GM23338 (cell line): Measurements from ENCODE around the gene GRIK1. TPM values are rescaled to one million over a fixed set of nuclear protein-coding genes. Genes with fewer than 3 reads are reported as not detected.

ENCODE experiments used
- ATAC-seq: fragments of 200-7000 bp; cut with Tn5 transposase; 3 replicates; pipeline ENCODE4 v1.9.1; 2020
- DNase-seq: peaks from one replicate; pipeline ENCODE4 v3.0.0-alpha.2; 2015; ENCODE audit warnings: low spot score
- H2AFZ ChIP-seq: fragments of 200-600 bp; sonication (generic); 2 replicates; pipeline ENCODE4 v1.8.0; 2016; ENCODE audit warnings: antibody characterized with exemption, mild to moderate bottlenecking, moderate library complexity
- H3F3A ChIP-seq: fragments of 200-600 bp; sonication (generic); replicated peaks from 2 replicates; pipeline ENCODE4 v1.8.0; 2017; ENCODE audit warnings: antibody characterized with exemption, mixed run types, low read depth
- H3K27ac ChIP-seq: fragments of 200-600 bp; sonication (generic); 2 replicates; pipeline ENCODE4 v1.6.1; 2016; ENCODE audit warnings: low read depth
- H3K27me3 ChIP-seq: fragments of 200-600 bp; sonication (generic); 2 replicates; pipeline ENCODE4 v1.8.0; 2016; ENCODE audit warnings: mild to moderate bottlenecking, mixed run types, moderate library complexity; ENCODE audit not compliant: insufficient read depth
- H3K36me3 ChIP-seq: fragments of 200-600 bp; sonication (generic); 2 replicates; pipeline ENCODE4 v1.8.0; 2016; ENCODE audit warnings: mild to moderate bottlenecking; ENCODE audit not compliant: insufficient read depth
- H3K4me1 ChIP-seq: fragments of 200-600 bp; sonication (generic); 2 replicates; pipeline ENCODE4 v1.8.0; 2016; ENCODE audit warnings: mild to moderate bottlenecking, moderate library complexity; ENCODE audit not compliant: insufficient read depth
- H3K4me2 ChIP-seq: fragments of 200-600 bp; sonication (generic); 2 replicates; pipeline ENCODE4 v1.7.1; 2017; ENCODE audit warnings: mixed run types
- H3K4me3 ChIP-seq: fragments of 200-600 bp; sonication (generic); 2 replicates; pipeline ENCODE4 v1.6.1; 2016; ENCODE audit warnings: mixed run types
- H3K79me2 ChIP-seq: fragments of 200-600 bp; sonication (generic); replicated peaks from 2 replicates; pipeline ENCODE4 v1.8.0; 2017; ENCODE audit warnings: mild to moderate bottlenecking; ENCODE audit not compliant: insufficient read depth
- H3K9me2 ChIP-seq: fragments of 200-600 bp; sonication (generic); 2 replicates; pipeline ENCODE4 v1.8.0; 2017; ENCODE audit not compliant: insufficient read depth
- H4K20me1 ChIP-seq: fragments of 200-600 bp; sonication (generic); replicated peaks from 2 replicates; pipeline ENCODE4 v1.8.0; 2017; ENCODE audit warnings: mild to moderate bottlenecking; ENCODE audit not compliant: insufficient read depth
- H3K27ac Mint-ChIP-seq: 2 replicates; pipeline ENCODE4 v1.8.0; 2020; ENCODE audit warnings: inconsistent platforms, mild to moderate bottlenecking, moderate library complexity, mixed read lengths
- H3K27me3 Mint-ChIP-seq: 3 replicates; pipeline ENCODE4 v1.8.0; 2022; ENCODE audit warnings: low read depth, mild to moderate bottlenecking, moderate library complexity, mixed read lengths, inconsistent platforms; ENCODE audit not compliant: insufficient read depth, poor library complexity
- H3K36me3 Mint-ChIP-seq: 3 replicates; pipeline ENCODE4 v1.8.0; 2021; ENCODE audit warnings: low read depth, mild to moderate bottlenecking, inconsistent platforms, moderate library complexity, mixed read lengths
- H3K4me1 Mint-ChIP-seq: 3 replicates; pipeline ENCODE4 v1.8.0; 2020; ENCODE audit warnings: mild to moderate bottlenecking, inconsistent platforms, mixed read lengths
- H3K4me3 Mint-ChIP-seq: 3 replicates; pipeline ENCODE4 v1.8.0; 2021; ENCODE audit warnings: moderate library complexity, mild to moderate bottlenecking, inconsistent platforms, mixed read lengths
- H3K9me3 Mint-ChIP-seq: 3 replicates; pipeline ENCODE4 v1.8.0; 2020; ENCODE audit warnings: moderate library complexity, mild to moderate bottlenecking, inconsistent platforms, mixed read lengths
- CTCF ChIP-seq, 2 experiments: fragments of 200-600 bp in 1 of 2; sonication (generic) in 1 of 2; conservative IDR thresholded peaks; 2 replicates each; pipeline versions ENCODE4 v1.5.1 to v1.6.1; 2016 to 2017; ENCODE audit warnings: antibody characterized with exemption in 2 of 2, low read depth in 2 of 2, mild to moderate bottlenecking in 2 of 2, moderate library complexity in 1 of 2
- EZH2phosphoT487 ChIP-seq: fragments of 200-600 bp; sonication (generic); IDR thresholded peaks from one replicate; pipeline ENCODE4 v1.8.1; 2018; ENCODE audit warnings: antibody characterized with exemption; ENCODE audit not compliant: unreplicated experiment
- NANOG ChIP-seq: IDR thresholded peaks from 2 replicates; pipeline ENCODE4 v1.6.1; 2016; ENCODE audit warnings: antibody characterized with exemption, borderline replicate concordance
- ZNF114 ChIP-seq: fragments of 250-450 bp; sonication (Bioruptor Pico); IDR thresholded peaks from 2 replicates; pipeline ENCODE4 v1.5.0; 2020; ENCODE audit warnings: mild to moderate bottlenecking, moderate library complexity
- polyA plus RNA-seq: library from polyadenylated mRNA; unstranded; fragments of >200 nt; fragmentation: Nextera tagmentation; extraction: Ambion mirVana; gene quantifications from 2 replicates; pipeline ENCODE4 v1.2.1, GENCODE V29; 2016
- total RNA-seq: library from RNA; depleted of rRNA; stranded (reverse); fragments of >200 nt; shearing (Covaris generic); gene quantifications from 2 replicates; pipeline ENCODE4 v1.2.3, GENCODE V29; 2014
- TF ChIP-seq, protein P1 (sequence below): fragments of 250-450 bp; sonication (Bioruptor Pico); IDR thresholded peaks from 2 replicates; pipeline ENCODE4 v1.5.0; 2020; ENCODE audit warnings: mild to moderate bottlenecking, moderate library complexity
- TF ChIP-seq, protein P2 (sequence below): IDR thresholded peaks from 2 replicates; pipeline ENCODE4 v1.6.1; 2016; ENCODE audit warnings: antibody characterized with exemption

The GRIK1 gene
- total and polyA plus RNA-seq, 2 experiments from 2014 or later = 0.18 to 0.42 TPM

GRCh38 chr21:29691616-29692491, 247.9 kb downstream of the GRIK1 start (continued):
- TF ChIP-seq, protein P1, sequence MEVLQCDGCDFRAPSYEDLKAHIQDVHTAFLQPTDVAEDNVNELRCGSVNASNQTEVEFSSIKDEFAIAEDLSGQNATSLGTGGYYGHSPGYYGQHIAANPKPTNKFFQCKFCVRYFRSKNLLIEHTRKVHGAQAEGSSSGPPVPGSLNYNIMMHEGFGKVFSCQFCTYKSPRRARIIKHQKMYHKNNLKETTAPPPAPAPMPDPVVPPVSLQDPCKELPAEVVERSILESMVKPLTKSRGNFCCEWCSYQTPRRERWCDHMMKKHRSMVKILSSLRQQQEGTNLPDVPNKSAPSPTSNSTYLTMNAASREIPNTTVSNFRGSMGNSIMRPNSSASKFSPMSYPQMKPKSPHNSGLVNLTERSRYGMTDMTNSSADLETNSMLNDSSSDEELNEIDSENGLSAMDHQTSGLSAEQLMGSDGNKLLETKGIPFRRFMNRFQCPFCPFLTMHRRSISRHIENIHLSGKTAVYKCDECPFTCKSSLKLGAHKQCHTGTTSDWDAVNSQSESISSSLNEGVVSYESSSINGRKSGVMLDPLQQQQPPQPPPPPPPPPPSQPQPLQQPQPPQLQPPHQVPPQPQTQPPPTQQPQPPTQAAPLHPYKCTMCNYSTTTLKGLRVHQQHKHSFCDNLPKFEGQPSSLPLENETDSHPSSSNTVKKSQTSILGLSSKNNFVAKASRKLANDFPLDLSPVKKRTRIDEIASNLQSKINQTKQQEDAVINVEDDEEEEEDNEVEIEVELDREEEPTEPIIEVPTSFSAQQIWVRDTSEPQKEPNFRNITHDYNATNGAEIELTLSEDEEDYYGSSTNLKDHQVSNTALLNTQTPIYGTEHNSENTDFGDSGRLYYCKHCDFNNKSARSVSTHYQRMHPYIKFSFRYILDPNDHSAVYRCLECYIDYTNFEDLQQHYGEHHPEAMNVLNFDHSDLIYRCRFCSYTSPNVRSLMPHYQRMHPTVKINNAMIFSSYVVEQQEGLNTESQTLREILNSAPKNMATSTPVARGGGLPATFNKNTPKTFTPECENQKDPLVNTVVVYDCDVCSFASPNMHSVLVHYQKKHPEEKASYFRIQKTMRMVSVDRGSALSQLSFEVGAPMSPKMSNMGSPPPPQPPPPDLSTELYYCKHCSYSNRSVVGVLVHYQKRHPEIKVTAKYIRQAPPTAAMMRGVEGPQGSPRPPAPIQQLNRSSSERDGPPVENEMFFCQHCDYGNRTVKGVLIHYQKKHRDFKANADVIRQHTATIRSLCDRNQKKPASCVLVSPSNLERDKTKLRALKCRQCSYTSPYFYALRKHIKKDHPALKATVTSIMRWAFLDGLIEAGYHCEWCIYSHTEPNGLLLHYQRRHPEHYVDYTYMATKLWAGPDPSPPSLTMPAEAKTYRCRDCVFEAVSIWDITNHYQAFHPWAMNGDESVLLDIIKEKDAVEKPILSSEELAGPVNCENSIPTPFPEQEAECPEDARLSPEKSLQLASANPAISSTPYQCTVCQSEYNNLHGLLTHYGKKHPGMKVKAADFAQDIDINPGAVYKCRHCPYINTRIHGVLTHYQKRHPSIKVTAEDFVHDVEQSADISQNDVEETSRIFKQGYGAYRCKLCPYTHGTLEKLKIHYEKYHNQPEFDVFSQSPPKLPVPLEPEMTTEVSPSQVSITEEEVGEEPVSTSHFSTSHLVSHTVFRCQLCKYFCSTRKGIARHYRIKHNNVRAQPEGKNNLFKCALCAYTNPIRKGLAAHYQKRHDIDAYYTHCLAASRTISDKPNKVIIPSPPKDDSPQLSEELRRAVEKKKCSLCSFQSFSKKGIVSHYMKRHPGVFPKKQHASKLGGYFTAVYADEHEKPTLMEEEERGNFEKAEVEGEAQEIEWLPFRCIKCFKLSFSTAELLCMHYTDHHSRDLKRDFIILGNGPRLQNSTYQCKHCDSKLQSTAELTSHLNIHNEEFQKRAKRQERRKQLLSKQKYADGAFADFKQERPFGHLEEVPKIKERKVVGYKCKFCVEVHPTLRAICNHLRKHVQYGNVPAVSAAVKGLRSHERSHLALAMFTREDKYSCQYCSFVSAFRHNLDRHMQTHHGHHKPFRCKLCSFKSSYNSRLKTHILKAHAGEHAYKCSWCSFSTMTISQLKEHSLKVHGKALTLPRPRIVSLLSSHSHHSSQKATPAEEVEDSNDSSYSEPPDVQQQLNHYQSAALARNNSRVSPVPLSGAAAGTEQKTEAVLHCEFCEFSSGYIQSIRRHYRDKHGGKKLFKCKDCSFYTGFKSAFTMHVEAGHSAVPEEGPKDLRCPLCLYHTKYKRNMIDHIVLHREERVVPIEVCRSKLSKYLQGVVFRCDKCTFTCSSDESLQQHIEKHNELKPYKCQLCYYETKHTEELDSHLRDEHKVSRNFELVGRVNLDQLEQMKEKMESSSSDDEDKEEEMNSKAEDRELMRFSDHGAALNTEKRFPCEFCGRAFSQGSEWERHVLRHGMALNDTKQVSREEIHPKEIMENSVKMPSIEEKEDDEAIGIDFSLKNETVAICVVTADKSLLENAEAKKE (CRISPR knock-in tag) = no peak
- no peak for TF ChIP-seq CTCF (conservative IDR thresholded peaks at IDR 0.05; ENCODE audit: low read depth in 2 of 2)
- TF ChIP-seq NANOG = no peak
- TF ChIP-seq EZH2phosphoT487 = no peak
- no peak for TF ChIP-seq ZNF114 (CRISPR knock-in tag)

DNA sequence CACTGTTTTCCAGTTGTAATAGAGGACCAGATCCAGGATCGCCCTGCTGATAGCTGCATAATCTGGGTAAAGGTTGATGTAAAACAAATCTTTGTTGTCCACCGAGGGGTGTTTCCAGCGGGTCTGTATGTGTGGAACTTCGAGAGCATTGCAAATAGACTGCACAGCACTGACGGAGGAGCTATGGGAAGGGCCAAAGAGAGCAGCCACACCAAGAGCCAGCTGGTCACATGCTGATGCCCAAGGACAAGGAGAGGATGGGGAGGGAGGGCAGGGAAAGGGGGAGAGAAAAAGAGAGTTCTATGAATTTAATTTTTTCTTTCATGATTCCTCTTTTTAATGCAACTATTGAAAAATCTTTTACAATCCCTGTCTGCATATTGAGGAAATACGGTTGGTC, 250.0 kb downstream of the GRIK1 start:
- Histone ChIP-seq H4K20me1 (no peaks in the 10 kb centered on the region), H3K27me3 (no peaks in the 10 kb centered on the region), H3K27ac (no peak overlapping the region), H2AFZ (no peak overlapping the region), H3F3A (no peaks in the 10 kb centered on the region), H3K79me2 (no peaks in the 10 kb centered on the region), H3K4me3 (no peak overlapping the region), H3K36me3 (no peaks in the 10 kb centered on the region), H3K4me1 (peaks cover 2% of the 10 kb centered on the region; the same call in 1 of the 2 replicates), H3K9me2 (no peaks in the 10 kb centered on the region), H3K4me2 (no peak overlapping the region)
- Mint-ChIP-seq H3K27ac (no peak overlapping the region), H3K9me3 (no peaks in the 10 kb centered on the region), H3K4me3 (no peak overlapping the region), H3K36me3 (no peaks in the 10 kb centered on the region), H3K4me1 (no peaks in the 10 kb centered on the region; the same call in 2 of the 3 replicates), H3K27me3 (peaks cover 3% of the 10 kb centered on the region)
- ATAC-seq (no peak), DNase-seq (no peak)
- TF ChIP-seq, protein P2, sequence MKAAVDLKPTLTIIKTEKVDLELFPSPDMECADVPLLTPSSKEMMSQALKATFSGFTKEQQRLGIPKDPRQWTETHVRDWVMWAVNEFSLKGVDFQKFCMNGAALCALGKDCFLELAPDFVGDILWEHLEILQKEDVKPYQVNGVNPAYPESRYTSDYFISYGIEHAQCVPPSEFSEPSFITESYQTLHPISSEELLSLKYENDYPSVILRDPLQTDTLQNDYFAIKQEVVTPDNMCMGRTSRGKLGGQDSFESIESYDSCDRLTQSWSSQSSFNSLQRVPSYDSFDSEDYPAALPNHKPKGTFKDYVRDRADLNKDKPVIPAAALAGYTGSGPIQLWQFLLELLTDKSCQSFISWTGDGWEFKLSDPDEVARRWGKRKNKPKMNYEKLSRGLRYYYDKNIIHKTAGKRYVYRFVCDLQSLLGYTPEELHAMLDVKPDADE = no peak
